Measurements from ENCODE around the gene AGAP4. TPM values are rescaled to one million over a fixed set of nuclear protein-coding genes. Genes with fewer than 3 reads are reported as not detected.
"Not testable (repeated sequence)": the region's sequence is repeated elsewhere in the genome, so short reads cannot be mapped to it uniquely, and the experiment has no call there.

The AGAP4 gene
- total RNA-seq (2014; rRNA removed) = 4.6 and 5.8 TPM in 2 replicates
- polyA plus RNA-seq (2012) = 2.3 TPM

DNA sequence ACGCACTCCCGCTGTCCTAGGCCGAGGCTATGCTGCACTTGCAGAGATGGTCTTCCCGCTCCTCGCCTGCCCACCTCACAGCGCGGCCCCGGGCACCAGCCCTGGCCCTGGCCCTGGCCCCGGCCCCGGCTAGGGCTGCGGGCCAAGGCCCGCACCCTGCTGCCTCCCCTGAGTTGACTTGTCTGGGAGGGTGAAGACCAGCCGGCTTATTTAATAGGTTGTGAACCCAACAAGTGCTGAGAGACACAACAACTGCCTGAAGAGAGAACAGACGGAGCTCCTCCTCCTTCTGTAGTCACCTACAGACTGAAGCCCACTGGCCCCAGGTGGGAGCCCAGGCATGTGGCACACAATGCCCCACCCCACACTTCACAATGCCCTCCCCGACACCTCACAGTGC, at the start of gene AGAP4:
Gene AGAP4 (minus strand): TSS at position 101 of the 400 bp plus-strand sequence. CDS start 153 bp downstream, outside the sequence.
- not testable (repeated sequence) for DNase-seq (ENCODE audit: low read depth)

DNA sequence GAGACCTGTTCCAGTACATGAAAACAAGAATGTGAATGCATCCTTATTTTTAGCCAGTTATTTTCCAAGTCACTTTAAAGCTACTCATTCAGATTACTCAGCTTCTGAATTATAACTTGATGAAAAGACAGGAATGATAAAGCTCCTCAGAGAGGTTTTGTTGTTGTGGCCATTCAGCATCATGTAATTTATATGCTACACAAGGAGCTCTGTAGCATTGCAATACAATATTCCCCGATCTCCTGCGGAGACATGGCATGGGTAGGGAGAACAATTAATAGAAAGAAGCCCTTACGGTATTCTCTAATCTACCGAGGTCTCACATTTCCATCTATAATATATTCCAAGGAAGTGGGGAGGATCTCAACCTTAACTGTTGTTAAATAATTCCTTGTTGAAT, 43.4 kb upstream of the AGAP4 start:
- DNase-seq (ENCODE audit: low read depth) = not testable (repeated sequence)

DNA sequence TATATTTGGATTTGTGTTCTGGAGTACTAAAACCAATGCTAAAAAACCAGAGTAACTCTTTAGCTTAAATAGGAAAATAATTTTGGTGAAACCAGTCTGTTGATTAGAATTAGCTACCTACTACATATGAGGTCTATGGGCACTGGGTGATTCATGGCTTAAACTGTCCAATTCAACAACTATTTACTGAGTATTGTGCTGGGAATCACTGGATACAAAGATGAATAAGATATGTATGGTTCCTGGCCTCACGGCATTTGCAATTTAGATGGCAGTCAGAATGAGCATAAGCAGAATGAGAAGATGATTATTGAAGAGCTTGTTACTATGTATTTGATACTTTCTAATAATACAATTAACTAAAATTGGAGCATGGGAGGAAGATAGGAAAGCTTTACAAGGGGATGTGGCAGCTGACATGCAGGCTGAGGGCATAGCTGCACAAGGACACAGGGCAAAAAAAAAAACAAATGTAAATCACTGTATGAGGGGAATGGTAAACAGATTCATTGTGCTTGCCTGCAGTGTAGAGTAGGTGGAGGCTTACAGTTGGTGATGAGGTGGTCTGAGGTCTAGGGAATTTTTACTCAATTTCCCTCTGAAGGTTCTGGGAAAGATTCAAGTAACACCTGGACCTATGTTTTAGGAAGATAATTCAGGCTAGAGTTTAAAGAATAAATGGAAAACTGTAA, 42.4 kb upstream of the AGAP4 start:
- DNase-seq (ENCODE audit: low read depth) = not testable (repeated sequence)

DNA sequence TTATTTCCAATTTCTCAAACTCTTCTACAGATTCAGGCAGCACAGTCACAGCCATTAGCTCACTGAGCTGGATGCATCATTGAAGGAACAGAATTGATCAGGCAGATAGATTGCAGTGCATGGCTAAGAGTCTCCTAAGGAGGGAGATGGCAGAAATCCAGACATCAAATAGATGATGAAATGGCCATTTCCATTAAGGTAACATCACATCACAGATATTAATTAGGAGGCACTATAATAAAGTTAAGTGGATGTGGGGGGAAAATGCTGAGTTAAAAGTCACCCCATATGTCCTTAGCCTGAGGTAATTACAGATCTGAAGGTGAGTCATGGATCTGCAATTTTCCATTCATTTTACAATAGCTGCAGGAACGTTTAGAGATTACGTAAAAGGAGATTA, 35.6 kb upstream of the AGAP4 start:
- not testable (repeated sequence) for DNase-seq (ENCODE audit: low read depth)

DNA sequence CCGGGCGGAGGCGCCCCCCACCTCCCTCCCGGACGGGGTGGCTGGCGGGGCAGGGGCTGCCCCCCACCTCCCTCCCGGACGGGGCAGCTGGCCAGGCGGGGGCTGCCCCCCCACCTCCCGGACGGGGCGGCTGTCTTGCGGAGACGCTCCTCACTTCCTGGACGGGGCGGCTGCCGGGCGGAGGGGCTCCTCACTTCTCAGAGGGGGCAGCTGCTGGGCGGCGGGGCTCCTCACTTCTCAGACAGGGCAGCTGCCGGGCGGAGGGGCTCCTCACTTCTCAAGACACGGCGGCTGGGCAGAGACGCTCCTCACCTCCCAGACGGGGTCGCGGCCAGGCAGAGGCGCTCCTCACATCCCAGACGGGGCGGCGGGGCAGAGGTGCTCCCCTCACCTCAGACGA, 18.1 kb upstream of the AGAP4 start:
- not testable (repeated sequence) for DNase-seq (ENCODE audit: low read depth)

DNA sequence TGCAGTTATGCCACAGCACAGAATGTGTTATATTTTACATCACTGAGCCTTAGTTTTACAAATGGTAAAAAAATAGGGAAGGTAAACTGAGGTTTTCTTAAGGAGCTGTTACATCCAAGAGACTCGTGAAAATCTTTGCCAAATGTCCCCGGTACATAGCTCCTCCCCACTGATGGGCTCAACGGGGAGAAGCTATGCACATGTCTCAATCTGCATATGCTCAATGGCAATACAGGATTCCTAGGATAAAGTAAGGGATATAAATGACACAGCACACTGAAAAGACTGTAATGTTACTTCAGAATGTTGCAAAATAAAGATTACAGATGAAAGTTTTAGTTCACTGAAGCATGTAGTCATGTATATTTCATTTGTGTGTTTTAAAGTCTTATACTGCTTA, 17.0 kb upstream of the AGAP4 start:
- not testable (repeated sequence) for DNase-seq (ENCODE audit: low read depth)

DNA sequence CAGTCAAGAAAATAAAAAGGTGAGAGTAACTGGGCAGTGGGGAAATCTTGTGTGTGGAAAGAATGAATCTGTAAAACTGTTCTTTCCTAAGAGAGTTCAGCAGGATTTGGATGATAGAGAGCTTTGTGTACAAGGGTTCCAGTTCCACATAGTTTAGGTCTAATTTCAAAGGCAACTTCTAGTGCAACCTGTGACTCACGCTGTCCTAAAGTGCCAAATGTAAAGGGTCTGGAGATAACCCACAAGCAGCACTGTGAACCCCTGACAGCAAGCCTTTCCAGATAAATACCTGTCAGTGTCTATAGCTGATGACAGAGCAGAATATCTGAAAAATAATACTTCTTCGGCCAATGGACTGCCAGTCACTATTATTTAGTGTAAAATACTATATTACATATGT, 16.3 kb upstream of the AGAP4 start:
- not testable (repeated sequence) for DNase-seq (ENCODE audit: low read depth)

DNA sequence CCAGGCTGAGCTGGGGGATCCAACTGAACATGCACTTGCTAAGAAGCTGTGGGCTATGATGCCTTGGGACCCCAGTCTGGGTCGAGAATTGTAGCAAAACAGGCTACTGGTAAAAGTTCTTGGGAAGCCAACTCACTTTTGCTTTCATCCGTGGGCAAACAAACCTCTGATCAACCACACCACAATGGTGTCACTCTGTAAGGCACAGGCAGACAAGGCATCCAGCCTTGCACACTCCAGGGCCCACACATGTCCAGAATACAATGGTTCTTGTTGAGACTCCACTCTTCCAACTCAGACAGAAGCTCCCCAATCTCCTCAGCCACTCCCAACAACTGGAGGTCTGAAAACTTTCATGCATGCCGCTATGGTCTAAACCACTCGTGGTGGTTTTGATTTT, 10.6 kb upstream of the AGAP4 start:
- peak; percentile 0 for DNase-seq (ENCODE audit: low read depth)

DNA sequence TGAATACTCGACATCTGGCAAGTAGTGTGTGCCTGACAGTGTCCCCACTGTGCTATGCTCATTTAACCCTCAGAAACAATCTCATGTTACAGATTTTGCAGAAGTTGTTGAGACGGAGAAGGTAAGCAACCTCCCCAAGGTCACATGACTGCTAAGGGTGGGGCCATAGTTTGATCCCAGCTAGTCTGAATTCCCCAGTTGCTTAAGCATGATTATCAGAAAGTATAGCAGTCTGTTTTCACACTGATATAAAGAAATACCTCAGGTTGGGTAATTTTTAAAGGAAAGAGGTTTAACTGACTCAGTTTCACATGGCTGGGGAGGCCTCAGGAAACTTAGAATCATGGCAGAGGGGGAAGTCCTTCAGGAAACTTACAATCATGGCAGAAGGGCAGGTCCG, 1.2 kb upstream of the AGAP4 start:
- DNase-seq (ENCODE audit: low read depth) = not testable (repeated sequence)

DNA sequence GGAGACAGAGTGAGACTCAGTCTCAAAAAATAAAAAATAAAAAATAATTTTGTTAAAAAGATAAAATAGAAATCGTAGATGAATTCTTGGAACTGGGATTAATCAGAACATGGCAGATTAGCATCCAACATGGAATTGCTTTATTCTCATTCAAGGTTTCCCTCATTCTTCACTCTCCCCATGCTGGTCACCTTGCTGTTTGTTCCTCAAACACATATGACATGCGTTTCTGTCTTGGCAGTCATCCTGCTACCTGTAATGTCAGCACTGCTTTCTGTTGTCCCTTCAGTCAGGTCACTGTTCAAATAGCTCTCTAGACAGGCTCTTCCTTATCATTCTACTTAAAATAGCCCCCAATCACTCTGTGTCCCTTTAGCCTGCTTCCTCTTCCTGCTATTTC, 24.4 kb downstream of the AGAP4 start:
- DNase-seq (ENCODE audit: low read depth) = not testable (repeated sequence)

DNA sequence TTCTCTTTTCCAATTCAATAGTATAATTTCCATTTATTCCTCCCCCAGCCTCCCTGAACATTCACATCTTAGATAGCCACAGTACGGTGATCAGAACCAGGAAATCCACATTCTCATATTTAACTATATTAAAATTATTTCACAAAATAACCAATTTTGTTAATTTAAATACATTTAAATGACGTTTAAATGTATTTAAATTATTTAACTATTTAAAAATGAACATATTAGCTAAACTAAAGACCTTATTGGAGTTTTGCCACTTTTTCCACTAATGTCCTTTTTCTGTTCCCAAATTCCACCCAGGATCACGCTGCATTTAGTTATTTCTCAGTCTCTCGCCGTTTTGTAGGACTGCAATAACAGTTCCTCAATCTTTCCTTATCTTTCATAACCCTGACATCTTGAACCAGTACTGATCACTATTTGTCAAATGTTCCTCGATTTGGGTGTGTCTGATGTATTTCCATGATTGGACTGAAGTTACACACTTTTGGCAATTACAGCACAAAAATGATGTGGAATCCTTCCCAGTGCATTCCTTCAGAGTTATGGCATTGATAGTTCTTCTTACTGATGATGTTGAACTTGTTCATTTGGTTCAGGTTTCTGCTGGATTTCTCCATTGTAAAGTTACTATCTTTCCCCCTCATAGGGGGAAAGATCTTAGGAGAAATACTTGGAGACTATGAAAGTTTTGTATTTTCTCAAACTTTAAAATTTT, 27.0 kb downstream of the AGAP4 start:
- DNase-seq (ENCODE audit: low read depth) = not testable (repeated sequence)

DNA sequence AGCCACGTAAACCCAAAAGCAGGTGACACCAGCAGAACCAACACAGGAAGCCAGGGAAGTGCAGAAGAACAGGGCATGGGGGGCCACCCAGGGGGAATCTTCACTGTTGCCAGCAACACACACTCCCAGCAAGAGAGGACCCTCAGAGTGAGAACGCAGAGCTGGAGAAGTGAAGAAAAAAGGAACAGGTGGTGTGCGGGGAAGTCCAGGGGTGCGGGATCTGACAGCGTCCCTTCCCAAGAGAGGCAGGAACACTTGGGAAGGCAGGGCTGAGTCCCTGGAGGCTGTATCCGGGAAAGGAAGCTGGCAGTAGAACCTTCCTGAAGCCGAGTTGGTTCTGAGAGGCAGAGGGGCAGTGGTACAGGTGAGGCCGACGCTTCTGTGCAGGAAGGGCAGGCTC, 27.7 kb downstream of the AGAP4 start:
- DNase-seq (ENCODE audit: low read depth) = no peak

DNA sequence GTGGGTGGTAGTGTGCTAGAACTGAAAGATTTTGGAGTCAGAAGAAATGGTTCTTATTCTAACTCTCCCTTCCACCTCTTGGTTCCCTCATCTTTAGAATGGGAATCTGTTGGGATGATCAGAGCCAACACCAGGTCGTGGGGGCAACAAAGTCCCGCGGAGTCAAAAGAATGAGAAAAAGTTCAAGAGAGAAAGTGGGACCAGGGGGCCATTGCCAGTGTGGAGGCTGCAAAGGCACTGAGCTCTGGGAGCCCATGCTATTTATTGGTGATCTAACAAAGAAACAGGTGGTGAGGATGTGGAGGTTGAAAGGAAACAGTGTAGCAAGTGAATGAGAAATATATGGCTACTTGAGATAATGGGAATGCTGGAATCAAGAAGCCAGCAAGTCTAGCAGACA, 29.4 kb downstream of the AGAP4 start:
- no peak for DNase-seq (ENCODE audit: low read depth)

DNA sequence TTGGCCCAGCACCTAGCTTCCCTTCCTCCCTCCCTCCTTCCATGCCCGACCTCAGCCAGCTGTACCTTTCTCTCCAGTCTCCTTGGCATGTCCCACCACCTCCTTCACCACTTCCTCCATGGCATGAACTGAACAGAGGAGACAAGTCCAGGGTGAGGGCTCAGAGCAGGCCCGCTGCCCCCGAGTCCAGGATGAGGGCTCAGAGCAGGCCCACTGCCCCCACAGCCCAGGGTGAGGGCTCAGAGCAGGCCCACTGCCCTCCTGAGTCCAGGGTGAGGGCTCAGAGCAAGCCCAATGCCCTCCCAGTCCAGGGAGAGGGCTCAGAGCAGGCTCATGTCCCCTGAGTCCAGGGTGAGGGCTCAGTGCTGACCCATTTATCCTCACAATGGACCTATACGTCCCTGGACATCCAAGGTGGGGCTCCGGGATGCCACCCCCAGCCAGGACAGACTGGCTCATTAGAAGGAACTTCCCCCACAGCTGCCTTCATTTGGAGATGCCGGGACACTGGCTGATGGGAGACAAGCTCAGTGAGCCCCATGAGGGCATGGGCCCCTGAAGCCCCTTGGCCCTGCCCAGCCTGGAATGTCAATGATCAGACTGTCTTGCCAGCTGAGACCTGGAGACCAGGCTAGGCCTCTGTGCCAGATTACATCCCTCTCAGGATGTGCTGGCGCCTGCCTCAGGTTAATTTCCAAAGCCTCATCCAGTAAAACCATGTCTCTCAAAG, 30.0 kb downstream of the AGAP4 start:
- DNase-seq (ENCODE audit: low read depth) = no peak

DNA sequence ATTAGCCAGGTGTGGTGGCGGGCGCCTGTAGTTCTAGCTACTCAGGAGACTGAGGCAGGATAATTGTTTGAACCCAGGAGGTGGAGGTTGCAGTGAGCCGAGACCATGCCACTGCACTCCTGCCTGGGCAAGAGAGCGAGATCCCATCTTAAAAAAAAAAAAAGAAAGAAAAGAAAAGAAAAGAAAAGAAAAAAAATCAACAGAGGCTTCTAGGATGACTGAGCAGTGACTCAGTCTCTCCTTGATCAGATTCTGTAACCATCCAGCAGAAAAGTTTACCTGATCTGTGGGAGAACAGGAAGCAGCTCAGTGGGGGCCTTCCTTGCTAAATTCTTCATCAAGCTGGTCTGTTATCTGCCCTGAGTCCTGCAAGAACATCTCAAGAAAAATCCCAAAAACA, 33.2 kb downstream of the AGAP4 start:
- DNase-seq (ENCODE audit: low read depth) = not testable (repeated sequence)

DNA sequence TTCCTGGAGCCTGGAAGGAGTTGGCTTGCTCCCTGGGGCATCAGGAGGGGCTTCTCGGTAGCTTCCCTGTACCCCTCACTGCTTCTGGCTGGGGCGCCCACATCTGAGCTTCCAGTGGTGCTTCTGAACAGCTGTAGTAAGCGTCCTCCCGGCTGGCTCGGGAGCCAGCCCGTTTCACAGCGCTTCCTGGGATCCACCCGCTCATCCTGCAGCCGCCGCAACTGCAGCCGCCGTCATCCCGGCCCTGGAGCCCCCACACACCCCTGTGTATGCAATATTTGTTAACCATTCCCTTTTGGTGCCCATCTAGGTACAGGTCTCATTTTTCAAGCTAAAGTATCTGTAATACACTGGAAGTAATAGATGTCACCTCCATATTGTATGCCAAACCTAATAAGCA, 34.3 kb downstream of the AGAP4 start:
- DNase-seq (ENCODE audit: low read depth) = not testable (repeated sequence)

DNA sequence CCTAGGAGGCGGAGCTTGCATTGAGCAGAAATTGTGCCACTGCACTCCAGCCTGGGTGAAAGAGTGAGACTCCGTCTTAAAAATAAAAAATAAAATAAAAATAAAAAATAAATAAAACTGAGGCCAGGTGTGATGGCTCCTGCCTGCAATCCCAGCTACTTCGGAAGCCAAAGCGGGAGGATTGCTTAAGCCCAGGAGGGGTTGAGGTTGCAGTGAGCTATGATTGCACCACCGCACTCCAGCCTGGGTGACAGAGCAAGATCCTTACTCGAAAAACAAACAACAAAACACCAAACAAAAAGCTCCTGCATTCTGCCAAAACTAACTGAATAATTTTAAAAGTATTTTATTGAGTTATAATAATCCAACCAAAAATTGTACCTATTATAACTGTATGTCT, 36.2 kb downstream of the AGAP4 start:
- DNase-seq (ENCODE audit: low read depth) = no peak

DNA sequence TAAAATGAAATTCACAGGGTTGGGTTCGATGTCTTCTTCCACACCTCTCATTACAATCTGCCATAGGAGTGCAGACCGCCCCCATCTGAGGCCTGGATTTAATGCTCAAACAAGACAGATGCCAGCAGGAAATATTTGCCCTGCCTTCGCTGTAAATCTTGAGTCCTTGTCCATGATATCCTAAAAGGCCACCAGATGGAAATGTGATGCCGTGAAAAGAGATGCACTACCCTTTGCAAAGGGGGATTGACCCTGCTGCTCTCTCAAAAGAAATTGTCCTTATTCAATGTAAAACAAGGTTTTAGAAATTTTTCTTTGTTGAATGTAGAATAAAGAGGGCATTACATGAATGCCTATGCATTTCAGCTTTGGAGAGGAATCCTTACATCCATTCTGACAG, 37.5 kb downstream of the AGAP4 start:
- peak; percentile 19 for DNase-seq (ENCODE audit: low read depth)

DNA sequence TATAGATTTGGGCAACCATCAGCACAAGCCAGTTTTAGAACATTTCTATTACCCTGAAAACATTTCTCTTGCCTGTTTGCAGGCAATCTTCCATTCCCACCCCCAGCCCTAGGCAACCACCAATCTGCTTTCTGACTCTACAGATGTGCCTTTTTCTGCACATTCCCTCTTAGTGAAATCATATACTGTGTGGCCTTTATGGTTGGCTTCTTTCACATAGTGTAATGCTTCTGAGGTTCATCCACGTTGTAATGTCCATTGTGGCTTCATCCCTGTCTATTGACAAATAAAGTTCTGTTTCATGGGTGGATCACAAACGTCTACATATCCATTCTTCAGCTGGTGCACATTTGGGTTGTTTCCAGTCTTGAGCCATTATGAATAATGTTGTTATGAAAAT, 42.3 kb downstream of the AGAP4 start:
- not testable (repeated sequence) for DNase-seq (ENCODE audit: low read depth)

DNA sequence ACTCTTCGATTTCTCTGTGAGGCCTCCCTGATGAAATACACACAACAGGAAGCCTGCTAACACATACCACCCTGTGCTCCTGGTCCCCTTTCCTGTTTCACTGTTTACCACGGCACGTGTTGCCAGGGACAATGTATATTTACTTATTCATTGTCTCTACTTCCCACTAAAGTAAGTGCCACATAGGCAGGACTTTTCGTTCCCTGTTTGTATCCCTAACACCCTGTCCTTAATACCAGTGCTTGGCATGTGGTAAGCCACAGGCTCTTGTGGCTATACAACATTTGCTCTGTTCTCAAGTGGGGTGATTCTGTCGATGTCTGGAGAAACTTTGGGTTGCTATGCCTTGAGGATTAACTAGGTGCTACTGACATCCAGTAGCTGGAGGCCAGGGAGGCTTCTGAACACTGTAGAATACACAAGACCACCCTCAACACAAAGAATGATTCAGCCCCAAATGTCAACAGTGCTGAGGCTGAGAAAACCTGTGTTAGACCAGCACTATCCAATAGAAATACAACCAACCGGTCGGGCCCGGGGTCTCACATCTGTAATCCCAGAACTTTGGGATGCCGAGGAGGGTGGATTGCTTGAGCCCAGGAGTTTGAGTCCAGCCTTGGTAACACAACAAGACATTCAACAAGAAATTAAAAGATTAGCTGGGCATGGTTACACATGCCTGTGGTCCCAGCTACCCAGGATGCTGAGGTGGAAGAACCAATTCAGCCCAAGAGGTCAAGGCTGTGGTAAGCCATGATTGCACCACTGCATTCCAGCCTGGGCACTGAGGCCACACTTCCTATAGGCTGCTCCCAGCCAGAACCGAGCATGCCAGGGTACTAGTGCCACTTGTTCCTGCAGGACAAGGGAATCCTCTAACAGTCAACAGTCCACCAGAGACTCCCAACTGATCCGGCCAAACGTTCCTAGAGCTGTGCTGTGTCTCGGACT, 44.0 kb downstream of the AGAP4 start:
- peak; percentile 82 for DNase-seq (ENCODE audit: low read depth)

DNA sequence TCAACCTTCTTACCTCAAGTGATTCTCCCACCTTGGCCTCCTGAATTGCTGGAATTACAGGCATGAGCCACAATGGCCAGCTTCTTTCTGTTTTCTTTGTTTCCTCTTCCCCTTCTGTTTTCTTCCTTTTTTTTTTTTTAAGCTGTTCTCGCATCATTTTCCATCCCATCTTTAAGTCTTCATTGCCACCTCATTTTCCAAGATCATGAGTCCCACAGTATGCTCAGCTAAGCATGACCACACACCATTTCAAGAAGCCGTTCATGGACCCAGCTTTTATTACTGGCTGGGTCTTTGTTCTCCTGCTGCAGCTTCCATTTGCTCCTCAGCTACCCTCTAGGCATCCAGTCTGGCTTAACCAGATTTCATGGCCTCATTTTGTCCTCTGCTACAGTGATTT, 52.5 kb downstream of the AGAP4 start:
- DNase-seq (ENCODE audit: low read depth) = not testable (repeated sequence)
